ENCODE data around the gene ZCCHC10.
"Not testable (repeated sequence)": the region's sequence is repeated elsewhere in the genome, so short reads cannot be mapped to it uniquely, and the experiment has no call there.

Gene ZCCHC10

GRCh38 chr5:133041157-133041784, 14.9 kb upstream of the ZCCHC10 start:
- DNase-seq: no peak

DNA sequence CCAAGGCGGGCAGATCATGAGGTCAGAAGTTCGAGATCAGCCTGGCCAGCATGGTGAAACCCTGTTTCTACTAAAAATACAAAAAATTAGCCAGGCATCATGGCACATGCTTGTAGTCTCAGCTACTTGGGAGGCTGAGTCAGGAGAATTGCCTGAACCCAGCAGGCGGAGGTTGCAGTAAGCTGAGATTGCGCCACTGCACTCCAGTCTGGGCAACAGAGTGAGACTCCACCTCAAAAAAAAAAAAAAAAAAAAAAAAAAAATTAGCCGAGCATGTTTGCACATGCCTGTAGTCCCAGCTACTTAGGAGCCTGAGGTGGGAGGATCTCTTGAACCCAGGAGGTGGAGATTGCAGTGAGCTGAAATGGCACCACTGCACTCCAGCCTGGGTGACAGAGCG, 10.3 kb upstream of the ZCCHC10 start:
- DNase-seq: not testable (repeated sequence)

DNA sequence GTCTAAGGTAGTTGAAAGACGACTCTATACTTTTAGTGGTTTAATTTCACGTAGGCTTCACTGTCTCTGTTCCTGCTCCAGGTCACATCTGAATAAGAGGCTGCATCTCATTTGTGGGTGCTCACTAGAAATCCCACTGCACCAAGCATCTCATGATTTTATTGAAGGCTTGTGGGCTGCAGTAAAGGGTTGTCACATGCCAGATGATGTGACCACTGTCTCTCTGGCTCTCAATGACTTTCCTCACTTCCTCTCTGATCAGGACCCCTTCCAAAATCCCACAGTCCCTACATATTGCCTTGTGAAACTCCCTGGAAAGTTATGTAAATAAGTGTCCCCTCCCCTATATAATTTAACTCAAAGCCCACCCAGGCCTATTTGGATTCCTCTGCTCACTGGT, 8.9 kb upstream of the ZCCHC10 start:
- DNase-seq: no peak

- no peak for DNase-seq
These were observed 7.7 kb upstream of the ZCCHC10 start for GRCh38 chr5:133034064-133034463.

- no peak for DNase-seq
These were observed 6.7 kb upstream of the ZCCHC10 start for GRCh38 chr5:133032852-133033742.

DNA sequence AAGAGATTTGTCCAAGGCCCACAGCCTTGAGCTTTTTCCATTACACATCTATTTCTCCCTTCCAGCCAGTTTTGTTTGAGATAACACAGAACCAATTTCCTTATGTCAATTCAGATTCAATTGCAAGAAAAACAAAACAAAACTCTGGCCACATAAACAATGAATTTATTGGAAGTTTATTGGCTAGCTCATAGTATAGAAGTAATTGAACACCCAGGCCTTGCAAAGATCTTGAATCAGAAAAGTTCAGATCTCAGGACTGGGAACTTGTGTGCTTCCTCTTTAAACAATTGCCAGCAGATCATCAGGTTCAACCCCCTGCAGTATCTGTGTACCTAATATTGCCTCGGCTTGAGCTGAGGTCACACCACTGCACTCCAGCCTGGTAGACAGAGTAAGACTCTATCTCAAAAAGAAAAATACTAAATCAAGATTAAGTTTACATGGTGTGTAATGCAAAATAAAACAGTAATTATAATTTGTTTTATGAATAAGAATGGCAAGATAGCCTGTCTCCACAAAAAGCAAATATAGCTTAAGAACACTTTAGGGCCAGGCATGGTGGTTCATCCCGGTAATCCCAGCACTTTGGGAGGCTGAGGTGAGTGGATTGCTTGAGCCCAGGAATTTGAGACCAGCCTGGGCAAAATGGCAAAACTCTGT, 4.1 kb upstream of the ZCCHC10 start:
- DNase-seq: no peak

DNA sequence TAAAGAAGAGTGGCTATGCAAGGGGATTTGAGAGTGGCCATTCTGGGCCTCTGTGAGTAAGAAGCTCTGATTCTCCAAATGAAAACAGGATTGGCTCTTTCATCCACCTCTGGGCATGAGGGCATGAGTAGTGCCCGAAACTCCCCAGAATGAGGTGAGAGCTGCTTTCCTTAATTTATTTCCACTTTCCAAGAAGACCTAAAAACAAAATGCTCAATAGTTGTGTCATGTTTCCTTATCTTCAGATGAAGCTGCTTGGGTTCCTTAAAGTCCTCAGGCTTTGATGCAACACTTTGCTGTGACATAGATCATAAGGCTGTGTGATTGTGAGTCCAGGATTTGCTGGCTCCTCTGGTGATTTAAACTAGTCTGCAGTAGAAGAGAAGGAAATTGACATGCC, 3.1 kb upstream of the ZCCHC10 start:
- no peak for DNase-seq

GRCh38 chr5:133026664-133027153, 360 bp upstream of the ZCCHC10 start:
- DNase-seq: no peak

DNA sequence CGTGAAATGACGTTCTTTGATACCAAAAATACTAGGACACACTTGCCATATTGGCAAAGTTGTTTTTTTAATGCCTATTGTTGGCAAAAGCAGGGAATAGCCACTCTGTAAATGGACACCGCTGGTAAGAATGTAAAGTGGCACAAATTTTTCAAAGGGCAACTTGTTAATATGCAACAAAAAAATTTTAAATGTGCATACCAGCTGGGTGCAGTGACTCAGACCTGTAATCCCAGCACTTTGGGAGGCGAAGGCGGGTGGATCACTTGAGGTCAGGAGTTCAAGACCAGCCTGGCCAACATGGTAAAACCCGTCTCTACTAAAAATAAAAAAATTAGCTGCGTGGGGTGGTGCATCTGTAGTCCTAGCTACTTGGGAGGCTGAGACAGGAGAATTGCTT, 6.9 kb downstream of the ZCCHC10 start:
- DNase-seq: not testable (repeated sequence)

GRCh38 chr5:133017964-133018363, 8.4 kb downstream of the ZCCHC10 start:
- no peak for DNase-seq

GRCh38 chr5:133015466-133015865, 10.9 kb downstream of the ZCCHC10 start:
- no peak for DNase-seq

GRCh38 chr5:133008455-133008854, 17.9 kb downstream of the ZCCHC10 start:
- not testable (repeated sequence) for DNase-seq

DNA sequence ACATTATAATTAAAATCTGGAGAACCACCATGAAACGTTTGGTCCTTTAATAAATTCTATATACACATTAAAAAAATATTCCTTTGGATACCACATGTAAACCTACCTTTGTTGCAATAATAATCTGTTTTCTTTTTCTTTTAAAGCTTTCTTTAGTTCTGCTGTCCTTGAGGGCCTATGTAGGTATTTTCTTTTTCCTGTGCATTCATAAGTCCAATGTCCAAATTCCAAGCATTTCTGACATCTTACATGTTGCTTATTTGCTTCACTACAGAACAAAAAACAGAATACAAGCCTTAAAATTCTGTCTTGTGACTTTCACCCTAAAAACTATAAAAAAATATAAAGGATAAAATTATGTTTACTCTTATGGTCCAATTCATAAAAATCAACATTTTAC, 19.7 kb downstream of the ZCCHC10 start:
- no peak for DNase-seq

GRCh38 chr5:132999246-132999645, 27.1 kb downstream of the ZCCHC10 start:
- no peak for DNase-seq

GRCh38 chr5:132998556-132998955, 27.8 kb downstream of the ZCCHC10 start:
- DNase-seq: no peak

- DNase-seq: no peak
These were observed 30.0 kb downstream of the ZCCHC10 start for GRCh38 chr5:132996307-132996706.

GRCh38 chr5:132987531-132988408, 38.6 kb downstream of the ZCCHC10 start:
- DNase-seq: no peak

DNA sequence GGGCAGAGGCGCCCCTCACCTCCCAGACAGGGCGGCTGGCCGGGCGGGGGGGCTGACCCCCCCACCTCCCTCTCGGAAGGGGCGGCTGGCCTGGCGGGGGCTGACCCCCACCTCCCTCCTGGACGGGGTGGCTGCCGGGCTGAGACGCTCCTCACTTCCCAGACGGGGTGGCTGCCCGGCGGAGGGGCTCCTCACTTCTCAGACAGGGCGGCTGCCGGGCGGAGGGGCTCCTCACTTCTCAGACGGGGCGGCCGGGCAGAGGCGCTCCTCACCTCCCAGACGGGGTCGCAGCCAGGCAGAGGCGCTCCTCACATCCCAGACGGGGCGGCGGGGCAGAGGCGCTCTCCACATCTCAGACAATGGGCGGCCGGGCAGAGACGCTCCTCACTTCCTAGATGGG, 43.4 kb downstream of the ZCCHC10 start:
- DNase-seq: not testable (repeated sequence)

GRCh38 chr5:132981288-132981687, 45.1 kb downstream of the ZCCHC10 start:
- DNase-seq: no peak

DNA sequence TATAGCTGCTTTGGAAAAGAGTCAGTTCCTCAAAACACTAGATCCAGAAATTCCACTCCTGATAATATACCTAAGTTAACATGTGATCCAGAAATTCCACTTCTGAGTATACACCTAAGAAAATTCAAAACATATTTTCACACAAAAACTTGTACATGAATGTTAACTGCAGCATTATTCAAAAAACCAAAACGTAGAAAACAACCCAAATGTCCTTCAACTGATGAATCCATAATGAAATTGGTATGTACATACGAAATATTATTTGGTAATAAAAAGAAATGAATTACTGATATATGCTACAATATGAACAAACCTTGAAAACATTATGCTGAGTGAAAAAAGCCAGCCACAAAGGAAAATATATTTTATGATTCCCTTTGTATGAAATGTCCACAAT, 46.4 kb downstream of the ZCCHC10 start:
- no peak for DNase-seq

- no peak for DNase-seq
These were observed 46.9 kb downstream of the ZCCHC10 start for GRCh38 chr5:132979367-132979940.

- DNase-seq: no peak
These were observed 49.5 kb downstream of the ZCCHC10 start for GRCh38 chr5:132976852-132977251.

All from effector CD4-positive, alpha-beta T cell (primary cell).